GM18508 (cell line): Measurements from ENCODE around the gene AMPH.

Source experiments
- ATAC-seq: cut with Tn5 transposase; IDR thresholded peaks from one replicate; pipeline ENCODE4 v1.9.1; 2021; ENCODE audit warnings: moderate number of reproducible peaks; ENCODE audit not compliant: insufficient read depth, unreplicated experiment

Gene AMPH

DNA sequence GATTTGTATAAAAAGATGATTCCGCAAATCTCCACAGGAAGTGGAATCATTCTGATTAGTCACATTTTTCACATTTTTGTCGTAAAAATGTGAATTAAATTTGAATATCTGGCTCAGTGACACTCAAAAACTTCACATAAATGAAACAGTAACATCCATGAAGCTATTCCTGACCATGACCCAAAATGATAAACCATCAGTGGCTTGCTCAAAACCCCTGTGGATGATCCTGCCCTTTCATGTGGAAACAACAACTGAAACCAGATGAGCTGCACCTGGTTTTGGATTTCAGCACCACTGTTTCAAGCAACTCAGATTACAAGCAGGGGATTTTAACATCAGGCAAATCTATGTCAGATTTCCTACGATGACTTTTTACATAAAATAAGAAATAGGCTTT lies 80.3 kb downstream of the AMPH start:
- ATAC-seq = no peak

DNA sequence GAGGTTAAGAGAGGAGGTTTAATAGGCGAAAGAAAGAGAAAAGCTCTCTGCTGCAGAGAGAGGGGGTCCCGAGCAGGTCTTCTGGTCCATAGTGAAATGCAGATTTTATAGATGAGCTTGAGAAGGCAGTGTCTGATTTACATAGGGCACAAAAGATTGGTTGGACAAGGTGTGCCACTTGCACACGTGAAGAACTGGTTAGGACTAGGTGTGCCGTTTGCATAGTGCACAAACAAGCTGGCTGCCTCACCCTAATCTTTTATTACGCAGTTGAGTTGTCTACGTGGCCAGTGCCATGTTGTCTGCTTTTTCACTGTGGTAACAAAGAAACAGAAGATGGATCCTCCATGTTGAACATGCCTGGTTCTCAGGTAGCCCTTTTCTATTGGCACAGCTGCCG lies 82.6 kb downstream of the AMPH start:
- no peak for ATAC-seq

DNA sequence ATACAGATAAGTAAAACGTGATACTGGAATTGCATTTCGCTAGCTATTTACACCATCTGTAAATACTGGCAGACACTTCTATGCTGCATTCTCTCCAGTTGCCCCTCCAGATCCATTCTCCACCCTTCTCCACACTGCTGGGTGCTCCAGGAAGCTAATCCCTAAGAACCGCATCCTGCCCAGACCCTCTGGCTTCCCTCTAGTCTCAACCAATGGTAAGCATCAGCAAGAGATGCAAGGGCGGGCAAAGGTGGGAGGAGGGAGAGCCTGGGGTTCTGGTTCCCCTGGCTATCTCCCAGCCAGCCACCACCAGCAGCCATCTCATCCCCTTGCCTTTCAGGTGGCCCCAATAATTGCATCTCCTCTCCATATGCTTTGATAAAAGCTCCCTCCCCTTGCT lies 84.4 kb downstream of the AMPH start:
- ATAC-seq = no peak

DNA sequence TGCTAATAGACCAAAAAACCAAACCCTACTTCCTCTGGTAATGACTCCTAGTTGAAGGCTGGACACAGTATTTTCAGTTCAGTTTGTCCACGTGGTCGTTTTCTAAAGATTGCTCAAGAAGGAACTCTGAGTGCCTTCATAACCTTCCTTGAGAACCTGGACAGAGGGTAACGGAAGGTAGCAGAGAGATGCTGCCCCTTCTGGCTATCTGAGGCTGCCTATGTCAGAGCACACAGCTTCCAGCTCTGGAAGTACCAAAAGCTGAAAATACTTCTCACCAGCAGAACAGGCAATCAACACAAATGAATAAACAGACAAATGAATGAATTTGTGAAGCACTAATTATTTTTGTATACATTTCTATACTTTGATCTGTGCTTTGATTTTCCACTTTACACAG lies 85.2 kb downstream of the AMPH start:
- ATAC-seq = no peak

DNA sequence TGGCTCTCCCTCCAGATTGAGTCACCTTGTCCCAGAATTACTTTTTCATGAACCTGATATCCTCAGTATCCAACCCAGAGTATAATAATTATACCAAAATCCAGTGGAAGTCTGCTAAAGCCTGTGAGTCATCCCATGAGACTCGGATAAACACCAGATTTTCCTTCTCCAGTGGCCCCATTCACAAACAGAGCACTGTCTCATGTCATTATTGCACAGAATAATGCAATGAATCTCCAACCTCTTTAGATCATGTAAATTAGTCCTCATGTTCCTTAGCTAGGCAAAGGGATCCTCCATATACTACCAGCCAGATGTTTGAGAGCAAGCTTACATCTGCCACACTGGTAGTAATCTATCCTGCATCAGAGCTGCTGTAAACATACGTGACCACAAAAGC lies 89.0 kb downstream of the AMPH start:
- ATAC-seq = no peak

DNA sequence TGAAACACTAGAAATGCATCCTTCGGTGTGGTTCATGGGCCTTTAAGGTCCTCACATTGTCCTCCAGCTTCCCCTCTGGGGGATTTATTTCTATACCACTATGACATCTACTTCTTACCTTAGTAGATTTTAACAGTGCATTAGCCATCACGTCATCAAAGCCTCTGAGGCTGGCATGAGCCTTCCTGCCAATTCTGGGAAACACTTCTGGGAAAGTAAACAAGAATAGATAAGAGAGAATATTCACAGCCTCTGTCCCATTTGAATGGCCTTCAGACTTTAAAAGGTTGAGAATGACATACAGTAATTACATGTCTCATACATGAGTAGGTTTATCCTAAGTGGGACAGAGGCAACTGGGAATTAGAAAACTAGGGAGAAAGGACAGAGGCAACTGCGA lies 89.7 kb downstream of the AMPH start:
- no peak for ATAC-seq

DNA sequence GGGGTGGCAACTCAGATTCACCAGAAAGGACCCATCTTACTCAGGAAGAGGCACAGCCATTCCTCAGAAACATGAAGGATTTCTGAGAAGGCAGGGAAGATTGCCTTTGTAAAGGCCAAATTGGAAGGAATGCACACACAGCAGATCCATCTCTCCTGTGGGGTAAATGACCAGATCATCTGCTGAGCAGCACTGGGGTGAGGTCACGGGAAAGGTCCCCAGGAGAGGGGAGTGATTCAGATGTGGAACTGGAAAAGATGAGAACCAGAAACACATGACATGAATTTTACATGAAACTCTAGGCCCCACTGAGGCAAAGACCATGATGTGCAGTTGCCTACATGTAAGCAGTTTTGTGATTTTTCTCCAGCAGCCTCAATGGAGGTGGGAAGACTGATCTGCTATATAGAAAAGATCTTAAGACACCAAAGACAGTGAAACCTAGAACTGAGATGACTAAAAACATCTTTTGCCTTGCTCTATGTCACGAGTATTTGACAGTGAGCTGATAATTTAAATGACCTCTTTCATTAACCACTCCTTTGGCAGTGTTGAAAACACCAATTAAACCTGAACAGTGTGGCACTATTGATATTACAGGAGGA lies 91.6 kb downstream of the AMPH start:
- no peak for ATAC-seq

DNA sequence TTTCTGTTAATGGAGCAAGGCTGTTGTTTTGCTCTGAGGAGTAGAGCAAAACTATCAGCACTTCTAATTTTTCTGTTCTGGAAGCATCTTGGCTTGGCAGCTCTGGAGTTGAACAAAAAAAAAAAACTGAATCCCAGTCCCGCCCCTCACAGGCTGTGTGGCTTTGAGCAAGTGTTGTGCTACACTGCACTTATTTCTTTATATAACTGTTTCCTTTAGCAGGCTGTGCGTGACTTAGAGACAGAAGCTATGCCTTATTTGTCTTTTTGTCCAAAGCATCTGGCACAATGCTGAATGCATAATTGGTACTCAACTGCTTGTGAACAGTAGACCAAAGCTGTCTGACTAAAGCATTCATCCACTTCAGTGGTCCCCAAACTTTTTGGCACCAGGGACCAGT lies 96.1 kb downstream of the AMPH start:
- ATAC-seq = no peak

DNA sequence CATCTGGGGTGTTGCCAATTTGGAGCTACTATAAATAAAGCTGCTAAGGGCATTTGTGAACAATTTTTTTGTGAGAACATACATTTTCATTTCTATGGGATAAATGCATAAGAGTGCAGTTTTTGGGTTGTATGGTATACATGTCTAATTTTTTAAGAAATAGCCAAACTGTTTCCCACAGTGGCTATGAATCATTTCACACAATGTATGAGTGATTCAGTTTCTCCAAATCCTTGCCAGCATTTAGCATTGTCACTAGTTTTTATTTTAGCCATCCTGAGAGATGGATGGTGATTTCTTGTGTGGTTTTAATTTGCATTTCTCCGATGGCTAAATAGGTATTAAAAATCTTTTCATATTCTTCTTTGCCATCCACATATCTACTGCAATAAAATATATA lies 105.3 kb downstream of the AMPH start:
- no peak for ATAC-seq

DNA sequence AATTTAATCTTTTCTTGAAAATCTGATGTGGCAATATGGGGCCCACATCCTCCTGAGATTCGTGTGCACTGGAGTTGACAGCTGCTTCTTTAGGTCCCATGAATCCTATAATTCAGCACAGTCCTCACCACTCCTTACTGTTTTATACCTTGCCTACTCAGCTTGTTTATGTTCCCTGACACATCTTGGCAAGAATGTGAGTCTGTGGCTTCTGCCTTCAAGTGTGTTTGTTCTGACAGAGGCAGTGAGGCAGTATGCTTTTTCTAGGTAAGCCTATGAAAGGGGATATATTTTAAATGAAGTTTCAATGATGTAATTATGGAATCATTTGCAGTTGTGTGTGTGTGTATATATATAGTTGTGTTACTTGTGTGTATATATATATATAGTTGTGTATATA lies 106.4 kb downstream of the AMPH start:
- no peak for ATAC-seq

DNA sequence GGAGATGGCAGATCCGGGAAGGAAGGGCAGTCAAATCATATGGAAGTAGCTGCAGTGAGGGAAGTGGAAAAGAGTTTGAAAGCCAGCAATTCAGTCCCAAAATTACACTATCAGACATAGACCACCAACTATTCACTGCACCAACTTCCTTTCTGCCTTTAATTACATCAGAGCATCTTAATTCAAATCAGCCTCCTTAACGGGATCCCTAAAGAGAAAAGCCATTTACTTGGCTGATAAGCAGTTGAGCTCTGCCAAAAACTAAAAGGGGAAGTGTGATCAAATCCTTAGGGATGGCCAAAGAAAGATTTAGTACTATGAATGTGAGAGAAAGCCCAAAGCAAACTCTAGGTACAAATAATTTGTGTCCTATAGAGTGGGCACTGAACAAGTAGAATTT lies 110.4 kb downstream of the AMPH start:
- ATAC-seq = no peak

DNA sequence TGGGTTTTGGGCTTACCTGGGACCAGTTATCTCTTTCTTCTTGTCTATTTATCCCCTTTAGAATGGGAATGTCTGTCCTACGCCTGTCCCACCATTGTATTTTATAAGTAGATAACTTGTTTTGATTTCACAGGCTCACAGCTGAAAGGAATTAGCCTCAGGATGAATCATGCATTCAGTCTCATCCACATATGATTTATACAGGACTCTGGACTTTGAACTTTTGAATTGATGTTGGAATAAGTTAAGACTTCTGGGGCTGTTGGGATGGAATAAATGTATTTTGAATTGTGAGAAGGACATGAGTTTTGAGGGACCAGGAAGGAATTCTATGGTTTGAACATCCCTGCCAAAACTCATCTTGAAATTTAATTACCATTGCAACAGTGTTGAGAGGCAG lies 112.6 kb downstream of the AMPH start:
- no peak for ATAC-seq

DNA sequence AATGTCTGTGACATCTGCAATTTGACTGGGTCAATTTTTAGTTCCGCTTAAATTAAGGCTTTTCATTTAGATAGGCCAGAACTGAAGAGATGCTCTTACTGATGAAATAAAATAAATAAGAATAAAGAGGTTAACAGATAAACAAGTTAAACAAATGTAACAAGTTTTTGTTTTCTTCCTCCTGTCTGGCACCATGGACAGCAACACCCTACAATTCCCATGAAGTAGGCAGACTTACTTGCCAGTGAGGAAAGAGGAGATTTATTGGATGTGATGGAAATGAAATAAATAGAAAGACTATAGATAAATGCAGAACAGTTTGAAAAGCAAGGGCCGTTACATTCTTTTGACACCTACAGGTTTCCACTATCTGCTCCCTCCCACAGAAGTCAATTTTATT lies 118.5 kb downstream of the AMPH start:
- no peak for ATAC-seq

DNA sequence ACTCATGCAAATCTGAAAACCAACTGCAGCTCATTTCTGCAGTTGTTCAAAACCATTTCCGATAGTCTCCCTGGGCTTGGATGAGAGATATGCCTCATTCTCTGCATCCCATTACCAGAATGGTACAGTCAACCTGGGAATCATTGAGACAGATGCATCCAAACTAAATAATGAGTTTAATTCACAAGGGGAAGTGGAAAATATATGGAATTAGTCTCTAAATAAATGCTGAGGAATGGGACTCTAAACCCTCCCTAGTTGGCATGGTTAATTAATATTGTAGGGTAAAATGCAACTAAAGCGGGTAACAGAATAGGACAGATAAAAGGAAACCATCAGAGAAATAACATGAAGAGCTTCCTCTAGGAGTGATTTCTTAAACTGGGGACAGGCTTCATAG lies 118.9 kb downstream of the AMPH start:
- ATAC-seq = no peak

DNA sequence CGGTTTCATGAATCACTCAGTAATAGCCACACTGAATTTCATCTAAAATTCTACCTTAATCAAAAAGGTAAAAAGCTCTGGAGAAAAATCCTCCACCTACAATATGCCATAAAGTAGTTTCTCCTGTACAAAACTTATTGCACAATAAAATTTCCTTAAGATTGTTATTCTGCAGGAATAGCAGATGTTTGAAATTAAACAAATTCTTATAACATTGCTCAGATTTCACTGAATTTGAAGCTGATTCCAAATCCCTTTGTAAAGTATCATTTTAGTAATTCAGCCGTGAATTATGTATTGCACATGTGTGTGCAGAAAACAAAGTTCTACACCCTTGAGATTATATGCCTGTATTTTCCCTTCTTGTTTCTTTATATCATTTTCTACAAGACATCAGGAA lies 123.8 kb downstream of the AMPH start:
- ATAC-seq = no peak

DNA sequence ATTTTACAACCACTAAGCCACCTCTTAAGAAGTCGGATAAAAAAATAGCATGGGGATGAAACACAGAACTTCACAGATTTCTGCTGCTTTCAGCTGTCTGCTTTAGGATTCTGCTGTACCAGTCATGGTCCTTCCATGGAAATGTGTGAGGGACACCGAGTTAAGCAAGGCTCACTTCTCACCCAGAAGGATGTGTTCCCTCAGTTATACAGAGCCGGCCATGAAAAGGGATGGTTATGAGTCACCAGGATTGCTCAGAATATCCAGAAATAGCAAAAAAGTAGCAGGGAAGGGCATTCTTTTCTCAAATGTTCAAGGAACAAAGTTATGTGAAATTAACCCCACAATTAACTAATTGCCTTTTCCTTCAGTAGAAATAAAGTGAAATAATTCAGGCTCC lies 124.4 kb downstream of the AMPH start:
- no peak for ATAC-seq

DNA sequence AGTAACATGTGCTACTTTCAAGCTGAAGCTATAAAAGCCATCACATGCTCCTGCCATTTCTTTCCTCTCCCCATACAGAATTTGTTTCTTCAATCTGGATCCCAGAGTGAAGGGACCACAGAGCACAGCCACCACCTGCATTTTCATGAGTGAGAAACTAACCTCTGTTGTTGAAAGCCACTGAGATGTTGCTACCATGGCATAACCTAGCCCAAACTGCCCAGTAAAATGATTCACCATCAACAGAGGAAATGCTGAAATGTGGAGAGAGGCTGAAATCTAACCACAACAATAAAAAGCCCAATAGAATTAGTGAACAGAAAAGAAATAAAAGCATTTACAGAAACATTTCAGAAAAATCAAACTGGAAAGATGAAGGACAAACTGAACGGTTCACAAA lies 125.2 kb downstream of the AMPH start:
- no peak for ATAC-seq

DNA sequence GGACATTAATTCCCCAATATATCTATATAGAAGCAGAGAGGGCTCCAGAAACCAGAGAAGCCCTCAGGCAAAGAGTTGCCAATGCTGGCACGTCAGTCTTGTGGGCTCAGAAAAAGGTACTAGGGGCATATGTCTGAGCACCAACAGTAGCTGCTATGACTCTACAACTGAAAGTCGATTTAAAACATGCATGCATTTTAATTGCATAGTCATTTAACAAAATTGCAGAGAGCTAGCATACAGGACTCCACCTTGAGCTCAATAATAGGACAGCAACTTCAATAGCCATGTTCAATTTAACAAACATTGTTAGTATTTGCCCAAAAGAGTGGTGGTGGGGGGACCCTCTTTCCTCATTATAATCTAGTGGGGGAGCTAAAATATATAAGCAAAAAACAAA lies 126.5 kb downstream of the AMPH start:
- no peak for ATAC-seq

DNA sequence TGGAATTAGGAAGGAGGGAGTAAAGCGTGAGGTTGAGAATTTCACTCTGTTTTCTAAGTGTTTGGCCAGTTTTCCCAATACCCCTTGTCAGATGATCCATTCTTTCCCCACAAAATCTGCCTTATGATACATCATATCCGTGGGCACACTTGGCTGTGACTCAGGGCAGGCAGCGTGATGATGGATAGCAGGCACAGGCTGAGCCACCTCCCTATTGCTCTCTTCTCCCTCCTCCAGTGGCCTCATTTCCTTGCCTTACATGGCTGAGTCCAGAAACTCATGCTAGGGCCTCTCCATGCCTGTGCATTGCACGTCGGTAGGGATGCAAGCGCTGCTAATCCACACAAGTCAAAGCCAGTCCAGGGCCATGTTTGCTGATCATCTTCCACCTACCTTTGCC lies 128.3 kb downstream of the AMPH start:
- no peak for ATAC-seq

DNA sequence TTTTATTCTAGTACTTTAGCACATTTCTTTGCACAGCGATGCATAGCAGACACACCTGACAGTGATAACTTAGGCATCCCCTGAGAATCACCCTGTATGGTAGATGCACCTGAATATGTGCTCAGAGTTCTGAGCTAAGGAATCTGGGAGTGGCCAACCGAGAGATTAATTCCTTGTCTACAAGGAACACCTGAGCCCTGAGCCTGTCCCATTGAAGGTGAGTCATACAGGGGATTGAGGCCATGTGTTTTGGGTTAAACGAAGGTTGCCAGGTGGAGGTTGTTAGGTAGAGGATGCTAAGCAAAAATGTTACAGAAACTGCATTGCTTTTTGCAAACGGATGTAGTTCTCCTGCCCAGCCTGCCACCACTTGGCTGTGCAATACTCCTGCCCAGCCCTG lies 128.9 kb downstream of the AMPH start:
- ATAC-seq = no peak

DNA sequence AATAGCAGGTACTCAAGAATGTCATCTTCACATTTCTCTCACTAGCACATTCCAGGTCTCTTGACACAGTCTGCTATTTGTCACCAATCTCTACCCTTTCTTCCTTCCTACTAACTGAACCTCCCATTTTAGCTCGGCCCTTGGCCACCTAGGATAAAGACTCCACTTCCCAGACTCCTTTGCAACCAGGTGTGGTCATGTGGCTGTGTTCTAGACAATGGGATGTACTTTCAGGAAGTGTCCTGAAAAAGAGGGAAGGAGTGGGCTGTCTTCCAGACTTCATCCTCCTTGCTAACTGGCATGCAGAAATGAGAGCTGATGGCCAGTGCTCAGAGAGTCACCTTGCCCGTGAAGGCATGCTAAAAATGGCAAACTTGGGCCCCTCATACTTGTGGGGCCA lies 139.2 kb downstream of the AMPH start:
- no peak for ATAC-seq

DNA sequence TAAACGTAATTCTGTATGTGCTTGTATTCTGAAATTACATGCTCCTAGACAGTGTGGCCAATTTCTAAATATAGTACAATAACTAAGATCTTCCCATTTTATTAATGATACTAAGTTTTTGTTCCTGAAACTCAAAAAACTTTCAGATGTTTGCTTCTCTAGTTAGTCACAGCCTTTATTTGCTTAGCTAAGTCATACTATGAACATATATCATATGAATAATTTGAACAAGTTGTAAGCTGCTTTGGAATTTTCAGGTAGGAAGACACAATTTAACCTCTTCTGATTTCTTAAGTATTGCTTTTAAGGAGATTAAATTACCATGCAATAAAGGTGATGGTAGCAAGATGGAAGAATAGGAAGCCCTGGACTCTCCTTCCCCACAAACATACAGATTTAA lies 148.7 kb downstream of the AMPH start:
- no peak for ATAC-seq

DNA sequence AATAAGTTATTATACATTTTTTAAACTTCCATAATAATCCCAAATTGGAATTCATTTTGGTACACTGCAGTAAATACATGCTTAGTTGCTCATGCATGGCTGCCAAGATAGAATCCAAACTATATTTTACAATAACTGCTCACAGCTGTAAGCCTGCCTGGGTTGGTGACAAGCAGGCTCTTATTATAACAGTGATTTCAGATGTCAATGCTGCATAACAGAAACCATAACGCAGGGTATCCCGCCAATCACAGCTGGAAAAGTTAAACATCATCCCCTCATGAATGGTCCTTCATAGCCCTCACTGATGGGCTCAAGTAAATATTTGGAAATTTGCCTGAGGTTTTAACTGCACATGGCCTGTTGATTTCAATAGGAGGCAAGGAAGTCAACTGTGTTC lies 149.8 kb downstream of the AMPH start:
- ATAC-seq = no peak
